ENCODE results near the gene ADAM12. TPM values are rescaled to one million over a fixed set of nuclear protein-coding genes. Genes with fewer than 3 reads are reported as not detected.

ADAM12 gene
- total and polyA plus RNA-seq, 2 experiments from 2014 or later = 0.13 to 0.87 TPM

DNA sequence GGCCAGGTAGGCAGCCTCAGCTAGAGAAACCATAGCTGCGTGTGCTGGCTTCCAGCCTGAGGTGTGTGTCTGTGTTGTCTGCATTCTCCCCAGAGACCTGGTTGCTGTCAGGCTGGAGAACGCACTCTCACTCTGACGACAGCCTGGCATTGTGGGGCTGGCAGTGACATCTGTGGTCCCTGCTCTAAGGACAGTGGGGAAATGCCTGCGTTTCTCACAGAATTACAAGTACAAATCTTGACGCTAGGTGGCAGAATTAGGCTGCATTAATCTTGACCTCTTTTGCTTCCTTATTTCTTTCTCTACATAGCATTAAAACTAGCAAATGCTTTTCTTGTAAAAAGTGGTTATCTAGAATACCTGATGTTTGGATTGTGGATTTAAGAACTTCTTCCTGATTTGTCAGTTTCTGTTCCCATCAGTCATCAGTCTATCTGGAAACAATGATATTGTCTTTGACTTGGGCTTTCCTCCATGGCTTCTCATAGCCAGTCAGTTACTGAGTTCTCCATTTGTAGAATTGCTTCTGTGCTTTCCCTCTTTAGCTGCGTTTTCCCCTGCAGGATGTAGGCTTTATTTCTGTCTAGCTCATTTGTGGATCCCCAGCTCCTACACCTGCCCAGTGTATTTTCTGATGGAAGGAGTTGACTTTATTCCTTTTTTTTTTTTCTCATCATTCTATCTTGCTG is 405.9 kb downstream of the ADAM12 start:
- no peaks in the 10 kb centered on the region for H3K79me2 ChIP-seq (replicated peaks; ENCODE audit: insufficient read depth)
- ATAC-seq = peak; percentile 82
- H3K27ac ChIP-seq (ENCODE audit: low read depth) = no peak overlapping the region
- Mint-ChIP-seq H3K27ac (no peak overlapping the region; the same call in 1 of the 2 replicates), H3K36me3 (ENCODE audit: low read depth) (no peaks in the 10 kb centered on the region), H3K4me1 (peaks cover 17% of the 10 kb centered on the region), H3K9me3 (no peaks in the 10 kb centered on the region; the same call in 2 of the 3 replicates), H3K4me3 (no peak overlapping the region), H3K27me3 (ENCODE audit: insufficient read depth, low read depth, poor library complexity) (no peaks in the 10 kb centered on the region)
- H2AFZ ChIP-seq = no peak overlapping the region
- no peaks in the 10 kb centered on the region for H3K27me3 ChIP-seq (ENCODE audit: insufficient read depth)
- H3K36me3 ChIP-seq (ENCODE audit: insufficient read depth) = no peaks in the 10 kb centered on the region
- H3K4me1 ChIP-seq (ENCODE audit: insufficient read depth) = peaks cover 5% of the 10 kb centered on the region; the same call in 1 of the 2 replicates
- TF ChIP-seq EZH2 (IDR thresholded peaks at IDR 0.05; ENCODE audit: low read depth, unreplicated experiment) = no peak
- TF ChIP-seq CTCF (conservative IDR thresholded peaks at IDR 0.05; ENCODE audit: low read depth in 2 of 2) = peak; percentile 73 to 74
- no peak overlapping the region for H3K4me3 ChIP-seq
- 0 out of 2 replicates have a peak, but pooled peaks cover 6% of the 10 kb centered on the region for H3K9me2 ChIP-seq (ENCODE audit: insufficient read depth)
- no peaks in the 10 kb centered on the region for H4K20me1 ChIP-seq (replicated peaks; ENCODE audit: insufficient read depth)
- no peaks in the 10 kb centered on the region for H3F3A ChIP-seq (replicated peaks; ENCODE audit: low read depth)
- peak; percentile 88 for DNase-seq (ENCODE audit: low spot score)
- H3K4me2 ChIP-seq = peak overlapping the region; percentile 0; the same call in 1 of the 2 replicates

DNA sequence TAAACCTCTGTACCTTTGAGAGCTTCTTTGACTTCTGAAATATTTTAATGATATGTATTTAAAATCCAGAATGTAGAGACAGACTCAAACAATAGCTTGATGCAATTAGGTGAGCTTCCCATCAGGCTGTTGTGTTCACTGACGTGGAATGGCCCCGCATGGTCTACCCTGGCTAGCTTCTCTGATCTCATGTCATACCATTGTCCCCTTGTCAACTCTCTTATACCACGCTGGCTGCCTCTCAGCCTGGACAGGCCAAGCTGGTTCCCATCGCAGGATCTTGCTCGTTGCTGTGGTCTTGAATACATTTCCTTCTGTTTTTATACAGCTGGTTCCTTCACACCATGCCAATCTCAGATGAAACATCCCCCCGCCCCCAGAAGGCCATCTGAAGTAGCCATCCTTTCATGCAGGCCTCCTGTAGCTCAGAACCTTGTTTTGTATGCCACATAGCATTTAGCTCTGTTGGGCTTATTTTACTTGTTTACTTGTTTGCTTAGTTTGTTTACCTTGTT is 407.7 kb downstream of the ADAM12 start:
- Histone ChIP-seq H3K9me2 (ENCODE audit: insufficient read depth) (no peaks in the 10 kb centered on the region), H3K36me3 (ENCODE audit: insufficient read depth) (no peaks in the 10 kb centered on the region), H3K27me3 (ENCODE audit: insufficient read depth) (no peaks in the 10 kb centered on the region), H3F3A (replicated peaks; ENCODE audit: low read depth) (no peaks in the 10 kb centered on the region), H3K4me3 (no peak overlapping the region), H3K27ac (ENCODE audit: low read depth) (no peak overlapping the region), H4K20me1 (replicated peaks; ENCODE audit: insufficient read depth) (no peaks in the 10 kb centered on the region), H2AFZ (no peak overlapping the region), H3K79me2 (replicated peaks; ENCODE audit: insufficient read depth) (no peaks in the 10 kb centered on the region), H3K4me2 (no peak overlapping the region), H3K4me1 (ENCODE audit: insufficient read depth) (peaks cover 10% of the 10 kb centered on the region; the same call in 1 of the 2 replicates)
- Mint-ChIP-seq H3K36me3 (ENCODE audit: low read depth) (no peaks in the 10 kb centered on the region), H3K27me3 (ENCODE audit: insufficient read depth, low read depth, poor library complexity) (no peaks in the 10 kb centered on the region), H3K9me3 (no peaks in the 10 kb centered on the region; the same call in 2 of the 3 replicates), H3K4me3 (no peak overlapping the region), H3K27ac (no peak overlapping the region), H3K4me1 (peaks cover 24% of the 10 kb centered on the region)
- no peak for DNase-seq (ENCODE audit: low spot score)
- TF ChIP-seq REST (IDR thresholded peaks at IDR 0.05; ENCODE audit: unreplicated experiment) (no peak), ZNF114 (CRISPR knock-in tag; IDR thresholded peaks at IDR 0.05) (no peak), JUNB (IDR thresholded peaks at IDR 0.05; ENCODE audit: unreplicated experiment) (no peak)
- ATAC-seq = no peak
